Activated T-helper 9 cell treated with anti-CD3 and anti-CD28 coated beads, Interleukin-2, amount 50 U/mL, for 16 hours (primary cell): ENCODE measurements around the gene CEP126.

Experiments
- DNase-seq: peaks from one replicate; pipeline ENCODE4 v3.0.0-alpha.2; 2020; ENCODE audit warnings: low read depth

CEP126 gene

DNA sequence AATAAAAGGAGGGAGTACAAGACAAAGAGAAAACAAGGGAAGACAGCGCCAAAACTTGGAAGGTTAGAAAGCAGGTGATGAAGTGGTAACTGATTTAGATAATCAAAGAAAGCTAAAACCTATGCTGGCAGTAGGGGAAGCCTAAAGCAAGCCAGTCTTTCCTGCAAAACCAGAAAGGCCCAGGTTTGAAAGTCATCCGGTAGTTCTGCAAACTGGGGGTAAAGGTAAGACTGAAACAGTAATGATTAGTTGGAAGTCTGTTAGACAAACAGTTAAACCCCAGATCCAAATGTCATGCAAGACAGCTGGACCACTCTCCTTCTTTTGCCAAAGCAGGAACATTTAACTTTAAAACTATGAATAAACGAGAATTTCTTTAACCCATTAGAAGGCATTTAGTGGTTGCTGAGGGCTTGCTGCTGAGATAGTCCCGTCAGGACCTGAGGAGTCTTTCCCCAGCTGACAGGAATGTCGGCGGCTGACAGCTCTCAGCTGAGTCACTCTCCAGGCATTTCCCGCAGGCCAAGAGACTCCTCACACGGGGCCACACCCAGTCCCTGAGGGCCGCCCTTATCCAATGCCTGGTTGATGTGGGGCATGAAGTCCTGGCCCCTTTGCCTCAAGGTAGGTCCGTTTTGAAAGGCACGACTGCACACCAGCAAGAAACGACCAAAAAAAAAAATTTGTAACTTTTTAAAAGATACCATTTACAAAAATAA, 96.1 kb downstream of the CEP126 start:
- no peak for DNase-seq

GRCh38 chr11:102012946-102013345, 98.1 kb downstream of the CEP126 start:
- DNase-seq: no peak

GRCh38 chr11:102014756-102015155, 99.9 kb downstream of the CEP126 start:
- no peak for DNase-seq

GRCh38 chr11:102017026-102017425, 102.2 kb downstream of the CEP126 start:
- DNase-seq: no peak

DNA sequence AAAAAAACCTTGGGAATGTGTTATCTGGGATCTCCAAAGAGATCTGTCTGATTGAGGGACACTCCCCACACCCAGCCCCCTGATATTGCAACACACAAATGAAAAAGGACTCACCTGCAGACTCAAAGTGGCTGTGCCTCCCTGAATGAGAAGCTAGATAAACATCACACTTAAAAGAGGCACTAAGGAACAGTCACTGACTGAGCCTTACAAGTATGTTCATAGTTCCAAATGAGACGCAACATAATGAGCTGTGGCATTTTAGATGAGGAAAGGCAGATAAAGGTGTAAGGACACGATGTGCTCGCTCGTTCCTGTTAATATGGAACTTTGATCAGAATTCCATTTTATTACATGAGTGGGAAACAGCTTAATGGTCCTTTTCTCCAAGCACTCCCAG, 111.4 kb downstream of the CEP126 start:
- no peak for DNase-seq

- DNase-seq: no peak
Observed at GRCh38 chr11:102026959-102027358, 112.1 kb downstream of the CEP126 start.

GRCh38 chr11:102036757-102037156, 121.9 kb downstream of the CEP126 start:
- DNase-seq: no peak

DNA sequence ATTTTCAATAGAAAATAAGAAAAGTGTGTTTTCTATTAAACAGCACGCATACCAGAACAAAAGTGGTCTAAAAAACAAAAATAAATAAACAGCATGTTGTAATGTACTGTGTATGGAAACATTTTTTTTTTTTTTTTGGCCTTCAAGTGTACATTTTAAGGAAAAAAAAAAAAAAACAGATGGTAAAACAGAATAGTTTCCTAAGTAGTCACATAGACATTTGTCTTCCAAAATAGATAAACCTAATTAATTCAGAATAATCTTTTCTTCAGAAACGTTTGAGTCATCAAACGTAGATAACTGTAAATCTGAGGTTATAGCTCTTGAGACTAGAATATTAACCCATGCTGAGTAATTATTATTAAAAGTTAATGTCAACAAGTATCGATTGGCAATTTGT, 132.0 kb downstream of the CEP126 start:
- DNase-seq: no peak

DNA sequence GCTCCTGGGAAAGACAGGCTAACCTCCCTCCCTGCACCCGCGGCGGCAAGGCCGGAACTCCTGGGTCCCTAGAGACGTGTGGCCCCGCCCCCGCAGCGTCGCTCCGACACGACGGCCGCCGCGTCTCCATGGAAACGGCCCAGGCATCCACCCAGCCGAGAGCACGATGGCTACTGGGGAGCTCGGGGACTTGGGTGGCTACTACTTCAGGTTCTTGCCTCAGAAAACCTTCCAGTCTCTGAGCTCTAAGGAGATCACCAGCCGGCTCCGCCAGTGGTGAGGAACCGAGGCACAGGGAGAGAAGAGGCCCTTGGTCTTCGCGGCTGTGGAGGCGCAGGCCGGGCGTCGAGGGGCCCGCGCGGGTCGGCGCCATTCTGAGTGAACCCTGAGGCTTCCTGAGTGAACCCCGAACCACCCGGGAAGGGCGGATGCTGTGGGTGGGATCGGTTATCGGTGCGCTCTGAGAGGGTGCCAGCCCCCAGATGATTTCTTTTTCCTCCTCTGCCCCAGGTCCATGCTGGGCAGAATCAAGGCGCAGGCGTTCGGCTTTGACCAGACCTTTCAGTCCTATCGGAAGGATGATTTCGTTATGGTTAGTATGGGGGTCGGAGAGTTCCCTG, 132.6 kb downstream of the CEP126 start, which contains the start of gene CFAP300:
CFAP300 (plus strand) TSS at position 133 of the 620 bp plus-strand sequence; CDS start at position 167, 34 bp downstream.
- peak; percentile 14 for DNase-seq
